Cerebellar cortex (tissue), 1 donor: ENCODE measurements around the gene CTAGE1.
"Not testable (repeated sequence)": the region's sequence is repeated elsewhere in the genome, so short reads cannot be mapped to it uniquely, and the experiment has no call there.

Source experiments
- DNase-seq: peaks from one replicate; pipeline ENCODE4 v3.0.0-alpha.2; 2015; ENCODE audit warnings: low spot score

Gene CTAGE1

DNA sequence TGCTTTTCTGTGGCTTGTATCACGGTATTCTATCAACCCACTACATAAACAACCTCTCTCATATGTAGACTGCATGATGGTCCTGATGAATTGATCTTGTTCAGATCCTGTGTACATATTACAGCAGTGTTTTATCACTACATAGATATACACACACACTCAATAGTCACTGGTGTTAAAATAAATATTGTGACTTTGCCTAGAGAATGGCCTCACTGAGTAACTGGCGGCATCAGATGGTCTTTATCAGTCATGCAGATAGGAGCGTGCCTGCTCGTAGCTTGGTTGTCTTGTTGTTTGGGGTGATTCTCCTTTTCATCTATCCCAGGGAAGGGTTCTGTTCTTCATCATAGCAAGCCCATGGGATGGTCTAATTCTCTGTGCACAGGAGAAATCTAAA, 18.4 kb upstream of the CTAGE1 start:
- DNase-seq: no peak

DNA sequence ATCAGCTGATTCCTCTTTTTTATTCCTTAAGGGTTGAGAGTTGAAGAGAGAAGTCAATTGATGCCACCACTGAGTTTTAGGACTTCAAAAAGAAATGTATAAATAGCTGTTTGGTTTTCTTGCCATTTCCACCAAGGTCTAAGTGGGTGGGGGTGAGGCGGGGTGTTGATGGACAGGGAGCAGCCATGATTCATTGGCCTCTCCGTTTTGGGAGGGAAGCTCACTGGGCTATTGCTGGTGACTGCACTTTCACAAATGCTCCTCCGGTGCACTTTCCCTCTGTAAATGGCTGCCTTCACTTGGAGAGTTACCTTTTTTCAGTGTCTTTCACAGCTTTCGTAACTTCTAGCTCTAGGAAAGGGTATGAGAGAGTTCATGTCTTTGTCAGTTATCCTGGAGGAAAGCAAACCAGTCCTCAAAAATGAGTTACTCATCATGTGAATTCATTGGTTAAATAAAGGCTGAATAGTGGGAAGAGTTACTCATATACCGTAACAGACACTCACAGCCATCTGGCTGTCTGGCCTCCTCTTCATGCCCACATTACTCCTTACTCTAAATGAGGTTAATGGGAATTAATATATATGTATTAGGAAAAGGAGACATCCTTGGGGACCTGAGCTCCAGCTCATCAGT, 17.4 kb upstream of the CTAGE1 start:
- no peak for DNase-seq

DNA sequence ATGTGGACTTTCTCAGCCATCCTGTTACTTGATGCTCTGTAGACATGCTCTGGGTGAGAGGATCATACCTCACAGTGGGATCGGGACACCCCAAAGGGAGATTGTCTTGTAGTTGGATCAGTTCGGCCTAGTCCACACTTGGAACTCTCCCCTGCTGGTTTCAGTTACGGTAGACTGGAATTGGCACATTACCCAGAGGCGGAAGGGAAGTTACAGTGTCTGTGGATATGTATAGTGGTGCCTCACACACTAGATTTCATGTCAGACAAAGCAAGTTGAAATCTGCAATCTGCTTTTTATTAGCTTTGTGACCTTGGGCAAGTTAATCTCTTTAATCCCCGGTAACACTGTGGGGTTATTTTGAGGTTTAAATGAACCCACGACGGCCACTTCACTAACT, 16.2 kb upstream of the CTAGE1 start:
- DNase-seq: no peak

DNA sequence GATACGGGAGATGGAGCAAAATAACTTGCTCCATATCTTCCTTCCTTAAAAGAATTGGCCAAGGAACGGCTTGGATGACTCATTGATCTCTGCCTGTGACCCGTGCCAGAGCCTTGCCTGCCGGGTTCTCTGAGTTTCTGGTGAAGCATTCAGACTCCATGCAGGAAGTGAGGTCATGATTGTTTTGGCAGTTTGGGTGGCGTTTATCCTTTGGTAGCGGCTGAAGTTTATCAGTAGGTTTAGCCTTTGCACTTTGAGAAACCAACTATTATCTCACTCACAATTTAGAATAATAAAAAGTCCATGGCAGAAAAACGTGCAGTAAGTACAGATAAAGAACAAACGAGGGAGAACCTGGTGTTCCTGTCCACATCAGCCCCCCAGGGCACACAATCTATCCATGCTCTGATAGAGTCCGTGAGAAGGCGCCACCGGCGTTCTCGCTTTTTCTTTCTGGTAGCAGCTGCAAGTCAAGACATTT, 15.0 kb upstream of the CTAGE1 start:
- DNase-seq: no peak

DNA sequence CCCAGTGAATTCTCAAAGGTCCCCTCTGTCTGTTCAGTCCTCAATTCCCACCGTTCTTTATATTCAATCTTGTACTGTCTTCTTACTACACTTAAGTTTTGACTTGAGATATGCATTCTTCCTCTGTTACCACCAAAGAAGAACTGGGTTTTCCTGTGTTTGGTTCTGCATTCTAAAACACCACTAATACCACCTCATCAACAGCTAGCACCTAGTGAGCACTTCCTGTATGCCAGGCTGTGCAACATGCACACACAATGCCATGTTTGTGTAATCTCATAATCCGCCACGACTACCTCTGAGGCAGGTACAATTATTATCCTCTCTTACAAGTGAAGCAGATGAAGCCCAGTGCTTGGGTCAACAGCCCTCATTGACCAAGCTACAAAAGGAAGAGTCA, 11.8 kb upstream of the CTAGE1 start:
- DNase-seq: no peak

DNA sequence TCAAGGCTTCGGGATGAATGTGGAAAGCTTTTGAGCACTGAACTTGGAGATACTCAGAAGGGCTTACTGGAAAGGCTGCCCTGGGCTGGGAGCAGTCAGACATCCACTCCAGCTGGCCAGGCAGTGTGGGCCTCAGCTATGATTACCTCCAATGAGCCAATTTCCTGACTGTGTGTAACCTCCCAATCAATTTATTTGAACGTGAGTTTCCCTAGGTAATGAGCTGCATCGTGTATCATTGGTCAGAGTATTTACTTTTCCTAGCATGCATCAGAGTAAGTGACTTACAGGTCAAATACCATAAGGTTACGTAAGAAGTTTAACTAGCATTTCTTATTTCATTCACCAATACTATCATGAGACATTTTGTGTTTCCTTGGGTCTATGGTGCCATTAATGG, 11.0 kb upstream of the CTAGE1 start:
- DNase-seq: no peak

DNA sequence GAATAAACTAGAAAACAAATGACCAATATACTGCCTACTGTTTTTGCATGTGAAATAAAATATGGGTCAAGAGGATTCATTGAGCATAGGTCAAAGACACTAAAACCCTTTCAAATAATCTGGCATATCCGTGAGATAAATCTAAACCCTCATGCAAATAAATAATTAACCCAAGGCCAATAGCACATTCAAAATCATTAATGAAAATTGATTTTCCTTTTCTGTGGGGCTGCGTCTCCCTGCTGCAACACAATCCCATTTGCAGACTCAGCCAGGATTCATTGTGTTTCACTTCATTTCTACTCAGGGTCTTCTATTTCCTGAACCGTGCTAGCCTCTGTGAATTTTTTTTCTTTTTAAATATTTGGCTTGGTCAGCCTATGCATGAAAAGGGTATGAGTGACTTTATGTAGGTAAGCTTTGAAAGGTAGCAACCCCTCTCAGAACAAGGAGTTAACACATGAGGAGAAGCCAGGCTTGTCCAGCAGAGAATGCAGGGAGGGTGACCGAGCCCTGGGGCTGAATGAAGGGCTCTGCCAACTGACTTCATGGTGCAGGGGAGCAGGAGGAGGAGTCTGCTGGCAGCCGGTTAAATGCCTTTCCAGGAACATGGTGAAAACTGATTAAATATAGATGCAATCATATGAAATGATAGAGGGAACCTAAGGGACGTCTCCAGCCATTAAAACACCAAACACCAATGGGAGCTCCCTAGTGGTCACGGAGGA, 10.3 kb upstream of the CTAGE1 start:
- no peak for DNase-seq

DNA sequence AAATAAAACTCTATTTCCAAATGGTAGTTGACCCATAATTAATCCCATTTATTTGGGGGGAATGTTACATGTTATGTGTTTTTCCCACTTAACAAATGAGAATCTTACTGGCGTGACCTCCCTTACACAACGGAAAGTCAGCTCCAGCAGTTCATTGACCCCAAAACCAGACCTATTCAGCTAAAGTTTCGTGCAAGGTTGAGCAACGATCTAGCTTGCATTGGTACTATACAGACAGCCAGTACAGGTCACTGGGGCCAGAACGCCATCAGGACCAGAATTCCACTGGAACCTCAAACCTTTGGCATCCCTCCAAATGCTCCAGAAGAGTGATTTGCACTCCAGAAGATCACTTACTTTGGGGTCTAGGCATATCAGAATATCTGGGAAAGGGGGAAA, 6.8 kb upstream of the CTAGE1 start:
- no peak for DNase-seq

DNA sequence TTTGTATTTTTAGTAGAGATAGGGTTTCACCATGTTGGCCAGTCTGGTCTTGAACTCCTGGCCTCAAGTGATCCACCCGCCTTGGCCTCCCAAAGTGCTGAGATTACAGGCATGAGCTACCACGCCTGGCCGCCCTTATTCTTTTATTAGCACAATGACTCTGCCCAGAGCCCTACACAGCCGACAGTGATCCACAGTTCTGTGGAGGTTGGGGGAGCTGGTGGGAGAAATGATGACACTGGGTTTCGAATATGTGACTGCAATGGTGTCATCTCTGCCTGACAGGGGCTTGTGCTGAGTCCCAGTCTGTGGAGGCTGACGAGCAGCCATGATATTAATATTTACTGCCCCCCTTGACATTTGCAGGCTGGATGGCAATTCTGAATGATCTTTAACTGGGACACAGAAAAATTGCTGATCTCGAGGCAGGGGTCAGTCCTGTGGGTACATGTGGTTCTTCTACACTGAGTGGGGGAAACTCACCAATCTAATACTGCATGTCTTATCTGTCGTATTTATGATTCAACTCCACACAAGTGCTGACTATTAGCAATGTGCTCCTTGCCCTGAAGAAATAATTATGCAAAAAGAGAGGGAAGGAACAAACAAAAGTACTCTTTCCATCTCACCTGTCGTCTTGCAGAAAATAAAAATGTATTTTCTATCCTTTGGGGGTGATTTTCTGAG, 6.3 kb upstream of the CTAGE1 start:
- DNase-seq: no peak

DNA sequence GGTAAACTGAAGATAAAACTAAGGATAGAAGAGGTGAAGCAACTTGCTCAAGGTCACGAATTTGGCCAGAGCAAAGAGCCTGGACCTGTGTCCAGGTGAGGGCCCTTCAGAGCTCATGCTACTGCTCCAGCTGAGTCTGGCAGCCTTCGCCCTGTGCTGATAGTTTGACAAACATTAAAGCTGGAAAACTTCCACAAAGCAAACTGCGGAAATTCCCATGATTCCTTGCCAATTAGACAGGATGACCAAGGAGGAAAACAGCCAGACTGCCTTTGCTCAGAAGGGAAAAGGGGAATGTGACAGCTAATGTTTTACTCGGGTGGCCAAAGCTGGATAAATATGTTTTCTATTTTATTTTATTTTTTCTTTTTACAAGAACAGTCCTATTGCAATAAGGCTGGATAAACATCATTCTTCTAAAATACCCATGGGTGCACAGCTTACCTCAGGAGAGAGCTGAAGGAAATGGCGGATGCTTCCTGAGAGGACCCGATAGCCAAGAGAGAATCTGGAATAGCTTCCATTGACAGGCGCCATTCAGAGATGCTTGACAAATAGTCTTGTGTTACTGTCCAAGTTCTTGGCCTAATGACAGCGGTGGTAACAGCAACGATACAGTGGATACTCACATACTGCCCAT, 5.3 kb upstream of the CTAGE1 start:
- no peak for DNase-seq

DNA sequence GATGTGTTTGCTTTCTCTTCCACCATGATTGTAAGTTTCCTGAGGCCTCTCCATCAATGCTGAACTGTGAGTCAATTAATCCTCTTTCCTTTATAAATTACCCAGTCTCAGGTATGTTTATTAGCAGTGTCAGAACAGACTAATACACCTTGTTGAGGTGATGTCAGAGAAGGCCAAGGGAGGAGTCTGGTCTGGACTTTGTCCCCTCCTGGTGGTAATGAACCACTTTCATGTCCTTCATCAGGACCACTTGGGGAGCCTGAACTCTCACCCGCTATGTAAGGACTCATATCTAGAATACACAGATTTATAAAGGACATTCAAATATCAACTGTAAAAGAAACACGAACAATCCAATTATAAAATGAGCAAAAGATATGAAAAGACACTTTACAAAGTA, 2.9 kb upstream of the CTAGE1 start:
- DNase-seq: no peak

DNA sequence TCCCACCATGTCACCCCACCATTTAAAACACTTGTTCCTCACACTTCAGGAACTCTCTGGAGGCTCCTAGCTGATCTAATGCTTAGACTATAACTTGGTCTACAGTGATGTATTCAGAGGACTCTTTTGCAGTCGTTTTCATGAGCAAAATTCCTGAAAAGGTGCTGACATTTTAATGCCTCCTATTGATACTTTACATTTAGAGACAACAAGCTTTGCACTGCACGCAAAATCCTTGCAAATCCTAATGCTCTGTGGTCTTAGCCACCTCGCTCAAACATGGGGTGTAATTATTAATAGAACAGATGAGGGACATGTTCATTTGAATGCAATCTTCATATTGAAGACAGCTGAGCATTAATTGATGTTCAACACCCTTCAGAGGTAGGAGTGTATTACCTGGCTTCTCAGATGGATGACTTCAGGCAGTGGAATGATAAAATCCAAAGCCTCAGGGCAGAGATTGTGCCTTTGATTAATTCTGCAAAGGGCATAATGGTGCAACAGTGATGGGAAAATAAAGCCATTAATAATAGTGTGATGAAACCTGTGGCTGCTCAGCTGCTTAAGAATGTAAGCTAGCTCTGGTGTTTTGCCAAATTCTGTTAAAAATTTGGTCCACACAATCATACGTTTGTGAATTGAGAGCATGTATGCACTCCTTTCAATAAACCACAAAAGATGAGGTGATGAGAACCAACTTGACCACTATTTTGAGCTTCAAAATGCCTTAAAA, 5.4 kb downstream of the CTAGE1 start:
- no peak for DNase-seq

DNA sequence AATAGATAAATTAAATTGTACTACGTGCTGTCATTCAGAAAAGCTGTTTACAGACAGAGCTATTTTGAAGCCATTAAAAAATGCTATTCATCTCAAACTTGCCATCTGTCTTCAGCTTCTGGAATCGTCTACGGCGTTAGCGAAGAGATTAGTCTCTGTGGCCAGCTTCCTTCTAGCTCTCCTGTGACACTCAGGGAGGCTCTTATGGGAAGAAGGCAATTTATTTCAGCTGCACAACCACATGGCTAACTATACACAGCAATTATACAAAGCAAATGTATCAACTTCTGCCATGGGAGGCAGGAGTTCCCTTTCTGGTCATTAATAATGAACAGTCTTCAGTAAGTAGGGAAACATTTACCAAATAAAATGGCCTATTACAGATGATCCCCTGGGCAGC, 6.3 kb downstream of the CTAGE1 start:
- DNase-seq: no peak

DNA sequence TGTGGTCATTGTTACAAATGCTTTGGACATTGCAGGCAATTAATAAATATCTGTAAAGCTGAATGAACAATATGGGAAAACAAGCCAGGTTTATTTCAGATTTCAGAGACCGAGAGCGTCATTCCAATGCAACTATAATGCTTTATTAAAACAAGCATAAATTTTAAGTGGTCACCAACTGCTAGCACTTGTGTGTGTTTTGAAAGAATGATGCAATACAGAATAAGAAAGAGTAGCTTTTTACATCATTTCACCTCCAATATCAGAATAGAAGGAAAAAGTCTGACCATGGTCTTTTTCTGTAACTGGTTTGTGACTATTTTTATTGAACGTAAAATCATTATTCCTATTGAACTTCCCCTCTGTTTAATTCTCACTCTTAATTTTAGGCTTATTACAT, 7.6 kb downstream of the CTAGE1 start:
- DNase-seq: no peak

DNA sequence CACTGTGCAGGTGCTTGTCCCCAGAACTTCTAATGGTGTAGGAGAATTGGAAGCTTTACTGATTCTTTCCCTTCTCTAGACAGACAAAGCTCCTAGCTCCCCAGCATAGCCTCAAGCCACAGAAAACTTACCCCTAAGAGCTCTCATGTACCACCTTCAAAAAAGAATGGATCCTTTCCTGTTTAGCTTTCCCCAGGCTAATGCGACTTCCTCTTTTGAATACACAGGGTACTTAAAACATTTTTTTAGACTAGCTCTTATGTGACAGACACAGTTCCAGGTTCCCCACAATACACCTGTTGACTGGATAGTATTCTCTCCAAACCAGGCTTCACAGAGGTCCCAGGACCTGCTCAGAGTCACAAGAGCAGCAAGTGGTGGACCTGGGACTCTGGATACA, 8.3 kb downstream of the CTAGE1 start:
- no peak for DNase-seq

DNA sequence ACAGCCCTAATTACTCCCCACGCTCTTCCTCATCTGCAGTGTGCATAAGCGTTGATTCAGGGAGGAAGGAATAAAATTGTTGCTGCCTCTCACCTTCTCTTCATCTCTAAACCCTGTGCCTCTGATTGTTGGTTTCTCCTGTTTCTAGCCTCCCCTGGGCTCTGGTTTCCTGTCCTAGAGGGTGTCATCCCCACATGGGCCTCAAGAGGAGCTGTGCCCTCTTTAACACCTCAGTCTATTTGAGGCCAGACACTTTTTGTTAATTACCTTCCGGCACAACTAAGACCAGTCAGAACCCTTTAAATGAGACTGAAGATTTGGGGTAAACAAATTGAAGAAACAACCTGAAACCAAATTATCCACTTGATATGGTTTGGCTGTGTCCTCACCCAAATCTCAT, 9.7 kb downstream of the CTAGE1 start:
- DNase-seq: no peak

DNA sequence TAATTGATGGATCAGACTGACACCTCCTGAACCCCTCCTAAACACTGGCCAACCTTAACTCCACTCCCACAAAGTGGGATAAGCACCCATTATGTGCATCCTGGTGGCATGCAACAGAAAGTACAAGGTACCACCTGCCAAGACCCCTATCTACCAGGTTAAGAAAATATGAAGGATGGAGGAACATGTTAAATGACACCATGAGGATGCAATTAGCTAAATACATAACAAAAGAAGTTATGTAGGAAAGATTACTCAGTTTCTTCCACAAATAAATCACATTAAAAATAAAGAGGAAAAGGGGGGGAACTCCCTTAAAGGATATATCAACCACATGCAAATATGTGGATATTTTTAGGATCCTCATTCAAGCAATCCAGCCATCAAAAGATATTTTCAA, 12.6 kb downstream of the CTAGE1 start:
- no peak for DNase-seq

DNA sequence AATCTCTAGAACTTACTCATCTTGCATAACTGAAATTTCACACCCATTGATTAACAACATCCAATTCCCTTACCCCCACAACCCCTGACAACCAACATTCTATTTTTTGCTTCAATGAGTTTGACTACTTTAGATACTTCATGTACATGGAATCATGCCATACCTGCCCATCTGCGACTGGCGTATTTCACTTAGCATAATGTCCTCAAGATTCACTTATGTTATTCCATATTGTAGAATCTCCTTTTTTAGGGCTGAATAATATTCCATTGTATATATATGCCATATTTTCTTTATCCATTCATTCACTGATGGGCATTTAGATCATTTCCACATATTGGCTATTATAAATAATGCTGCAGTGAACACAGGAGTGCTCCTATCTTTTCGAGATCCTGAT, 13.8 kb downstream of the CTAGE1 start:
- no peak for DNase-seq

DNA sequence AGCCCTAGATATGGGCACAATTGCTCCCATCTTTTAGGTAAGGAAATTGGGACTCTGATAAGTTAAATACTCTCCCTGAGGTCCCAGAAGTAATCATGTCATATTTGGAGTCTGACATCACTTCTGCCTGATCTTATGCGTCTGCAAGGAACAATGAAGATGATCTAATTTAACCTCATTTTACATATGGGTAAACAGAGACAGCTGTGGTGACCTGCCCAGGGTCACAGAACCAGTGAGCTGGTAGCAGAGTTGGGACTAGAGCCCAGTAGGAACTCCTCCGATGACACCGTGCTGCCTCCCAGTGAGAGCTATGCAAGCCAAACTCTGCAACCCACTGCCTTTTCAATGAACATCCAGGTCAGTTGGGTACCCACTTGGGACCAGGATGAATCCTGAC, 17.8 kb downstream of the CTAGE1 start:
- no peak for DNase-seq

DNA sequence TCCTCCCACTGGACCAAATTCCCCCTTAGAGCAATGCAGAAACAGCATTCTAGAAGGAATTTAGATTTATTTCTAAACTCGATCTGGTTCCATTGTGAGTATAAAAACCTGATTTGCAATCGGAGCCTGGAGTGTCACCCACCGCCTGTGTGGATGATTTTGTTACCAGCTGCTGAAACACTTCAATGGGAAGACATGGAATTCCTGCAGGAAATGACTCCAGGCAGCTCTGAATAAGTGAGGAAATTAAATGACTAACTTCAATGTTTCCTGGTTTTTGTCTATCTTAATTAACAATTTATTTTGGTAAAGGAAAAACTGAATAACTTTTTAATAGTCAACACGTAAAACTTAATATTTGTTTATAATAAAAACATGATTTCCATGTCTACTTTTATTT, 19.3 kb downstream of the CTAGE1 start:
- no peak for DNase-seq

DNA sequence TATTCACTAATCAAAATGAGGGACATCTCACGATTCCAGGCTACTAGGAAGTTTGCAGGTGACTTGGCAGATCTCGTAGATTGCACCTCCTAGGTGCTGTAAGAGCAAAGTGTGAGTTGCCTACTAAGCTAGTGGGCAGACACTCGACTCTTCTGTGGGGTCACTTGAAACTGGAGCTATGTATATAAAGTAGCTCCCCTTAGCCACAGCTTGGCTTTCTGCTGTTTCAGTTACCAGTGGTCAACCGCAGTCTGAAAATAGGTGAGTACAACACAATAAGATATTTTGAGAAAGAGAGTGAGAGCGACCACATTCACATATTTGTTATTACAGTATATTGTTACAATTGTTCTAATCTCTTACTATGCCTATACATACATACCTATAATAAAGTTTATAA, 23.3 kb downstream of the CTAGE1 start:
- no peak for DNase-seq

DNA sequence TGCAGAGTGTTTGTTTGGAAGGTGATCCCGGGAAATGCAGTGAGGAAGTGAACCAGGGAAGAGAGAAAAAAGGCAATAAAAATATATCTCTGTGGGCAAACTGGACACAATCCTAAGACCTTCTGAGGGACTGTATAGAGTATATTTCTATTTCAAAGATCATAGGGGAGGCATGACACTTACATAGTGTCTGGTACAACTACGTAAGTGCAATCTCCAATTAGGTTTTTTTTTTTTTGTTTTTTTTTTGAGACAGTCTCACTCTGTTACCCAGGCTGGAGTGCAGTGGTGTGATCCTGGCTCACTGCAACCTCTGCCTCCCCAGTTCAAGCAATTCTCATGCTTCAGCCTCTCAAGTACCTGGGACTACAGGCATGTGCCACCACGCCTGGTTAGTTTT, 24.6 kb downstream of the CTAGE1 start:
- not testable (repeated sequence) for DNase-seq
